HT-29 (cell line): Measurements from ENCODE around the gene ATG16L1. TPM values are rescaled to one million over a fixed set of nuclear protein-coding genes. Genes with fewer than 3 reads are reported as not detected.

ENCODE experiments used
- DNase-seq: peaks from one replicate; pipeline ENCODE4 v3.0.0-alpha.2; 2015; ENCODE audit warnings: low spot score
- total RNA-seq: library from RNA; depleted of rRNA; stranded (reverse); fragments of >200 nt; shearing (Covaris generic); gene quantifications from 2 replicates; pipeline ENCODE4 v1.2.3, GENCODE V29; 2014

Gene ATG16L1
- total RNA-seq, 1 experiment from 2014 or later: 36.6 TPM

DNA sequence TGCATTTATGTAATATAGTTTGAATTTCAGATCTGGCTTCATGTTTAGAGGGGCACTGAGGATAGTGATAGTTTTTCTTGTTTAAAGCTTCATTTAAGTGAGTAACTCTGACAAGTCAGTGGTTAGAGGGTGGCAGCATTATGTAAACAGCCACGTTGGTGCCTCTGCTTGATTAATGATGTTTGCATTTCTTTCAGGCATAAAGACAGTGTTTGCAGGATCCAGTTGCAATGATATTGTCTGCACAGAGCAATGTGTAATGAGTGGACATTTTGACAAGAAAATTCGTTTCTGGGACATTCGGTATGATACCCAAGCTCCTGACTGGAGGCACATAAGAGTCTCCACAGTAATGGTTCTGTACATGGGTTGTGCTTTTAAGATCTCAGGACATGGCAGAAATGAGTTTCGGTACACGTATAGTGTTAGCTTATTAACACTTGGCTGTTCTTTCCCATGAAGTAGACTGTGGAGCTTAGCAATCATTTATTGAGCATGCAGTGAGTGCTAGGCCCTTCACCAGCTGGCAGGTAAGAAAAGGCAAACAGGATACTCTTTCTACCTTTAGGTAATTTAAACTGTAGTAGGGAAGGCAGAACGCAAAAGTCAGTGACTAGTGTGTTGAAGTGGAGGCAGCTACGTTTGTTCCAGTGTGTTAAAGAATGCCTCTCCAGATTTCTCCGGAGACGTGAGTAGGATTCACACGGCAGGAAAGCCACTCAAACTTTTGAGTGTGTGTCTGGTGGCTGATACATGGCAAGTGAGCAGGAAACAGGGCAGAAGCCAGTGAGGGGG is 38.8 kb downstream of the ATG16L1 start:
- no peak for DNase-seq

DNA sequence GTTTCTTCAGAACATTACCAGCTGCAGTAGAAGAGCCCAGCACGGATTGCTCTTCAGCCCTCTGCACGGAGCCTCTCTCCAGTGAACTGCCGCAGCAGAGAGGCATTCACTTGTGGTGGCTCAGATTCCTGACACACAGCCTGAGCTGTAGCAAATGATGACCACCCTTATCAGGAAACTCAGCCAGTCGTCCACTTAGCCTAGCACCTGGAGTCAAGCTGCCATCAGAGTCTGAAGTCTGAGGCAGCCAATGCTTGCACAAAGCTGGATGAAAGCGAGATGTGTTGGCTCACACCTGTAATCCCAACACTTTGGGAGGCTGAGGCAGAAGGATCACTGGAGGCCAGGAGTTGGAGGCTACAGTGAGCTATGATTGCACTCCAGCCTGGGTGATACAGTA is 44.4 kb downstream of the ATG16L1 start:
- no peak for DNase-seq

DNA sequence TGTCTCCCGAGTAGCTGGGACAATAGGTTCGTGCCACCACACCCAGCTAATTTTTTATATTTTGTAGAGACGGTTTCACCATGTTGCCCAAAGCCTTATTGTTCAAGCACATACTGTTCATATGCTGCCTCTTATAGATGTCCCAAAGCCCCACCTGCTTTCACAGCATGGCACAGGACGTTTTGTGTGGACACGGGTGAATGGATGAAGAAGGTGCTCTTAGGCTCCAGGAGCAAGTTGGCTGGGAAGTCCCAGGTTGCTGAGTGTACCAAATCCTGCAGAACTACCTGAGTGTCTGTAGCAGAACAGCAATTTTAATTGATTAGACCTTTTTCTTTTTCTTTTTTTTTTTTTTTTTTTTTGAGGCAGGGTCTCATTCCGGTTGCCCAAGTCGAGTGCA is 45.6 kb downstream of the ATG16L1 start:
- no peak for DNase-seq

DNA sequence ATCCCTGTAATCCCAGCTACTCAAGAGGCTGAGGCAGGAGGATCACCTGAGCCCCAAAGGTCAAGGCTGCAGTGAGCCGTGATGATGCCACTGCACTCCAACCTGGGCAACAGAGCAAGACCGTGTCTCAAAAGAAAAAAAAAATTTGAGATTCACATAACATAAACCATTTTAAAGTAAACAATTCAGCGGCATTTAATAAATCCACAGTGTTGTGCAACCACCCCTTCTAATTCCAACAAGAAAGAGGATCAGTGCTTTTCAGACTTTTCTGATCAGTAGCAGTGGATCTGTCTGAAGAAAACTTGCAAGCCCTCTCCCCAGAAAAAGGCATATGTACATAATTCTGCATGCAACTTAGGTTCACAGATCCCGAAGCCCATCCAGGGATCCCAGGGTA is 48.9 kb downstream of the ATG16L1 start:
- DNase-seq: no peak

DNA sequence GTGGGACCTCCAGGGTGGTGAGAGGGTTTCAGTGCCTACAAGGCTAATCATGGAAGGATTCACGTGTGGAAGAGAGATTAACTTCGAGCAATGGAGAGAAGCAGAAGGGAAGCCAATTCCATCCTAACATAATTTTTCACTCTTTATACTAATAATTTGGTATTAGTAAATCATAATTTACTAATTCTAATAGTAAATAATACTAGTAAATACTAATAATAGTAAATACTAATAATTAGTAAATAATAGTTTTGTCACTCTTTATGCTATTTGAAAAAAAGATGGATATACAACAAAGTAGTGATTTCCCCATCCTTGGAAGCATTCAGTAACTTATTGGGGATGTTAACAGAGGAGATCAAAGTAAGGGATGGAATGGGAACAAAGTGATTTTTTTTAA is 49.8 kb downstream of the ATG16L1 start:
- no peak for DNase-seq

DNA sequence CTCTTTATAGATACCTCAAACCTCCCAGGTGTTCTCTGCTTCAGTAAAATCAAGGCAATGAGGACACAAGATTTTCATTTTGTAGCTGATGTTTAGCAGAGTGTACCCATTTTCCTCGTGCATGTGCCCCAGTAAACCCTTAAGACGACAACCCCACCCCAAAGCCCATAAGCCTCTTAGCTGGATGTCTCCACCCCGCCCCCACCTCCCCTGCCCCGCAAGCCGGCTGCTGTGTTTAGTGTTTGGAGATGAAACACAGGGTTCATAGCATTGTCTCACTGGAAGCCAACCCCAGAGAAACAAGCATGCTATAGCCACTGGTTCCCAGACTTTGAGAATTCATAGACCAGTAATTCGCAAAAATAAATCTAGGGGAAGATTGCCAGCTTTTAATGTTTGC is 50.3 kb downstream of the ATG16L1 start:
- DNase-seq: no peak

DNA sequence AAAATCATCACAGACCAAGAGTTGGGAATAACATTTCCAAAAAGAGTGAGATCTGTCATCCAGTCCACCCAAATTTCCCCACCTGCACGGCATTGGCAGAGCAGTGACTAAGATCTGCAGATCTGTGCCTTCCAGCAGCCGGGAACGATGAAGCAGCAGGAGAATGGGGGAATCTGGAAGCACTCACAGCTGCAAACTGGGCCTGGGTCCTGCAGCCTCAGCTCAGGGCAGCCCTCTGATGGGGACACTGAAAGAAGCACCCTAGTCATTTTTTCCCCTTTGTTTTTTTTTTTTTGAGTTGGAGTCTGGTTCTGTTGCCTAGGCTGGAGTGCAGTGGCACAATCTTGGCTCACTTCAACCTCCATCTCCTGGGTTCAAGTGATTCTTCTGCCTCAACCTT is 51.8 kb downstream of the ATG16L1 start:
- no peak for DNase-seq

DNA sequence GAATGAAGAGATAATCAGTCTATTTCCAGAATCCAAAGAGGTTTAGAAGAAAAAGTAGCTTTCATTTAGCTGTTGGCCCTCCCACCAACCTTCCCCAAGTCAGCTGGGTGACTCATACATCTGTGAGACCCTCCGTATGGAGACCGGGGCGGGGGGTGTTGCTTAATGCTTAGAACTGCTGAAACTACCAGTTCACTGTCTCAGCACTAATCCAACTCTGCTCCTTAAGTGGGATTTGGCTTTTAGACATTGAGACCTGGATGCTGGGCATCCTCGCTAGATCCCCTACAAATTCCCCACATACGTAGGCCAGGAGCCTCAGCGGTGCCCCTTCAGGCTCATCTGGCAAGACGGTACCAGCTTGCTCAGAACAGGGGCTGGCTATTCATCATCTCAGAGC is 56.1 kb downstream of the ATG16L1 start, which contains the start of gene SAG:
Gene SAG, plus strand, starts transcription at position 252 of the 400 bp plus-strand sequence. CDS start 1,374 bp downstream, outside the sequence.
- DNase-seq: no peak

DNA sequence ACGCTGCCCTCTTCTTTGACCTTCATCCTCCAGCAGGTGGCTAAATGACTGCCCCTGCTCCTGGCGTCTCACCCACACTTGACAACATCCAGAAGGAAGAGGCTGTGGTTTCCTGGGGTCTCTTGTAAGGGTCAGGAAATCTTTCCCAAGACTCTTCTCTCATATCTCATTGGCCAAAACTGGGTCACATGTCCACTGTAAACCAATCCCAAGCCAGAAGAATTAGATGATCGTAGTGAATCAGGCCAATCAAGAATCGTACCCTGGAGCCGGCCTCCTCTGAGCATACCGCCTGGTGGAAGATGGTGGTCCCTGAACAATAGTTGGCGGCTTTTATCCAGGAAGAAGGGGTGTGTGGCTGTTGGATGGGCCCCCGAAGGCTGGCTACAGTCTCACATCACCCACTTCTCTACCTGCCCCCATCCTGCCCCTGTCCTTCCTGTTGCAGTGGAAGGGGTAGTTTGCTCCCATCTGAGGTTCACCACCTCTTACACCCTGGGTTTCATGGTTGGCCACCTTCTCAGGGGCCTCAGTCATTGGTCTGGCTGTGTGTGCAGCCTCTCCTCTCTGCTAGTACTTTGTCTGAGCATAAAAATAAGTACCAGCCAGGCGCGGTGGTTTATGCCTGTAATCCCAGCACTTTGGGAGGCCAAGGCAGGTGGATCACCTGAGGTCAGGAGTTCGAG is 59.9 kb downstream of the ATG16L1 start:
- no peak for DNase-seq

DNA sequence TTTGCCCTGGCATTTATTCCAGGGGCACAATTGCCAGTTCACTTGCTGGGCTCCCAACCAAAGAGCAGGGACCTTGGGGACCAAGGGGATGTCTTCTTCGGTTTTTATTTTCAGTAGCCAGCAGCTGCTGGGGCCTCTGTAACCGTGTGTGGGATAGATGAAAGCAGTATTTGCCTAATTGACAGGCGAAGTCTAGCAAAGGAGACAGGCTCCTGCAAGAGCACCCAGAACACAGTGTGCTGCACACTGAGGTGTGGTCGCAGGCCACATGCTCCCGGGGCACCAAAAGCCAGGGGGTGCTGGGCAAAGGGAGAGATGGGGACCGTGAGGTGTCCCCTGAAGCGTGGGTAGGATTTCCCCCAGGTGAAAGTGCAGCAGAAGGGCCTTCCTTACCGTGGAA is 61.4 kb downstream of the ATG16L1 start:
- DNase-seq: no peak

DNA sequence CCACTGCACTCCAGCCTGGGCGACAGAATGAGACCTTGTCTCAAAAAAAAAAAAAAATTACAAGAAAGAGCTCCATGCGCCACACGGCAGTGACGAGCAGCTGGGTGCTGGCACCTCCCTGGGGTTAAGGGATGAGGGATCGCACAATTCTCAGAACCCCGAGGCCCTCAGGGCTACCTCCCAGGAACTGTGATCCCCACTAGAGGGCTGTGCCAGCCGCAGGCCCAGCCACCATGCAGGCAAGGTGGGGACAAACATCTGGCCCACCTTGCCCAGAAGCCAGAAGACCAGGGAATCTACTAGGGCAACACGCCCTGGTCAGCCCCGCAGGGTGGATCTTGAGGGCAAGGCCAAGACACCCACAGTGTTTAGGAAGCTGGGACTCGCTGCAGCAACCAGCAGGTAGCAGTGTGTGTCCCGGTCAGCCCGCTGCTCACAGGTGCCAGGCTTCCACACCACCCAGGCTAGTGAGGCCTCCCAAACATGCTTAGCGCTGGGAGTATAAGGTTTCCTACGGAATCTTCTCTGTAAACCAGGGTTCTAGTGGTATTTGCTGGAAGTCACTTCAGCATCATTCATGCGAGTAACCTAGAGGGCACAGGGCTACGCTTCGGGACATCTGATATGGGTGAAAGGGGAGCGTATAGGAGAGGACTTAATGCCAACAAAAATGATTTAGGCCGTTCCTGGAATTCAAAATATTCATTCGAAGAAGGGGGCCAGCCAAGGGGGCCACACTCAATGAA is 62.9 kb downstream of the ATG16L1 start:
- DNase-seq: no peak

DNA sequence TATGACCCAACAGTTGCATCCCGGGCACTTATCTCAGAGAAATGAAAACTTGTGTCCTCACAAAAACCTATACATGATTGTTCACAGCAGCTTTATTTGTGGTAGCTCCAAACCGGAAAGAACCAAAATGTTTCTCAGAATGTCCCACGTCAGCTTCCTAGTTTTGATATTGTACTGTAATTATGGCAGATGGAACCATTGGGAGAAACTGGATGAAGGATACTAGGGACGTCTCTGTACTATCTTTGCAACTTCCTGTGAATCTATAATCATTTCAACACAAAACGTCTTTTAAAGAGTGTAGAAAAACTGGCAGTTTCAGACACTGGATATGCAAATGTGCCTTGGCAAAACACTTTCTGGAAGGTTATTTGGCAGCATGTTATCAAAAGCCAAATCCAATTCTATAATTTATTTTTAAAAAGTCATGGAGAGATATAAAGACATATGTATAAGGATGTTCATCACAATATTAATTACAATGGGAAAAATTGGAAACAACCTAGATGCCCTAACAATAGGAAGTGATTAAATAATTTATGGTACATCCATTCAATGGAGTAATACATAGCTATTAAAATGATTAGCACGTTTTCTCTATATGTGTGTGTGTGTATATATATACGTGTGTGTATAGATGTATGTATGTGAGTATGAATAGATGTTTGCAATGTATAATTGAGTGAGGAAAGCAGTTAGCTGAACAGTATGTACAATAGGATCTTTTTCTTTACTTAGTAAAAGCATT is 65.9 kb downstream of the ATG16L1 start:
- no peak for DNase-seq

DNA sequence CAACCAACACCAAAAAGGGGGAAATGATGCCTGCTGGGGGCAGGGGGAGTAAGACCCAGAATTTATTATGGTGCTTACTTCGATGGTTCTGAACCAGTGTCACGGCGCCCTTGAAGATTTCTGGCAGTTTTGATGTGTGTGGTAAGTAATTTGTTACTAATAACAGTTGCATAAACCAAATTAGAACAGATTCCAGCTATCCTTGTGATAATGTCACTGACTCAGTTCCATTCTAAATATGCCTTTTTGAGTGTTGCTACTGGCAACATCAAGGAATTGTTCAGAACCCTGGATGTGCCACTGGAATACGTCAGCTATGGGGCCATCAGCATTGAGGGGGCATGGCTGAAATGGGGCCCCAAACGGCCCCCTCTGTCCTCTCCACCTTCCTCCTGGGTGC is 67.8 kb downstream of the ATG16L1 start:
- DNase-seq: no peak

DNA sequence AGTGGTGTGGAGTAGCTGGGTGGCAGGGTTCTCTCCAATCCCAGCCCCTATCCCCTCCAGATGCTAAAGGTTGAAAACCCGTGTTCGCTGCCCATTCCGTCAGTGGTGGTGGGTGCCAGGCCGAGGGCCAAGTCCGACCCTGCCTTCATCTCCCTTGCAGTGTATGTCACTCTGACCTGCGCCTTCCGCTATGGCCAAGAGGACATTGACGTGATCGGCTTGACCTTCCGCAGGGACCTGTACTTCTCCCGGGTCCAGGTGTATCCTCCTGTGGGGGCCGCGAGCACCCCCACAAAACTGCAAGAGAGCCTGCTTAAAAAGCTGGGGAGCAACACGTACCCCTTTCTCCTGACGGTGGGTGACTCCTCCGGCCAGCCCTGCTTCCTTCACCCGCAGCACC is 69.0 kb downstream of the ATG16L1 start:
- no peak for DNase-seq

DNA sequence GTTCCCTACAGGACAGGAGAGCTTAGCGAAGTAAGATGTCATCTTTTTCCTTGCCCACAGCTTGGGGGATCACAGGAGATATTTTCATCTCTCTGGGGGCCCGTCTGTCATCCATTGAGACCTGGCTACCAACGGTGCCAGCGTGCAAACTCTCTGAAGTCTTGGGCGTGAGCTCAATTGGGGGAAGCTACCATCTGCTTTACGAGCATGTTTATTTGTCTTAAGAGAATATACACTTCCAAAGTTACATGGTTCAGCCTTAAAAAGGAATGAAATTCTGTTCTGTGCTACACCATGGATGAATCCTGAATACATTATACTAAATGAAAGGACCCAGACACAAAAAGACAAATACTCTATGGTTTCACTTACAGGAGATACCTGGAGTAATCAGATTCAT is 69.7 kb downstream of the ATG16L1 start:
- no peak for DNase-seq

DNA sequence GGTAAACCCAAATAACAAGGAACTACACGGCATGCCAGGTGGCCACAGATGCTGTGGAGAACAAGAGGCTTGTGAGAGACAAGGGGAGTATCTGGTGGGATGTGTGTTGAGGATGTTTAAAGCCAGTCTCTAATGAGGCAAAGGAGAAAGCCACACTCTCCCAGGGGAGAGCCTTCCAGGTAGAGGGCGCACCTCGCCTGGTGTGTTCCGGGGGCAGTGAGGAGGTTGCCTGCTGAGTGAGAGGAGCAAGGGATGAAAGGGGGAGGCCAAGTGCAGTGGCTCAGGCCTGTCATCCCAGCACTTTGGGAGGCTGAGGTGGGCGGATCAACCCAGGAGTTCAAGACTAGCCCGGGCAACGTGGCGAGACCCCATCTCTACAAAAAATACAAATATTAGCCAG is 72.4 kb downstream of the ATG16L1 start:
- DNase-seq: no peak

DNA sequence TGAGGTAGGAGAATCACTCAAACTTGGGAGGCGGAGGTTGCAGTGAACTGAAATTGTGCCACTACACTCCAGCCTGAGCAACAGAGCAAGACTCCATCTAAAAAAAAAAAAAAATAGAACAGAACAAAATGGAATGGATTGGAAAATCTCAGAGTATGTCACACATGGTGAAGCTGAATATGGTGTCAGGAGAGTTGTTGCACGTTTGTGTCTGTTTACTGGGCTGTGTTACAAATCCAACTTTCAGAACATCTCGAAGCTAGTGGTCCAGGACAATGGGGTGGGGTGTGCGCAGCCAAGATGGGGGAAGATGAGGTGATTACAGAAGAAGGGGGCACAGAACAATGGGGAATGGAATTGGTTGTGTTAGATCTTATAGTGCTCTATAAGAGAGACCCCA is 73.8 kb downstream of the ATG16L1 start:
- no peak for DNase-seq

DNA sequence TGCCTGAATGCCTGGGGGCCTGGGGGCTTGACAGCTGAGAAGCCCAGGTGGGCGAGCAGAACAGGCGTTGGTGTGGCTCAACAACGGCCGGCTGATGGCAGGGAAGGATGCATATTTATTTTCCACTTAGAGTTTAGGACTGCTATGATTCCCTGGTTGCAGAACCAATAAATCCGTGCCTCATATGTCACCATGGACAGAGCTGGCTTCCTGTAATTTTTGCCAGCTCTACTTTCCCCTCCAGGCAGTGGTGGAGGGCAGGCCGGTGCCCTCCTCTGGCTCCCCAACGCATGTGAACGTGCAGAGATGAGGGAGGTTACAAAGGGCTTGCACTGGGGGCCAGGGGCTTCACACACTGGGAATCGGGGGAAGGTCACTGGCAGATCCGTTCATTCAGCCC is 74.3 kb downstream of the ATG16L1 start:
- DNase-seq: no peak

DNA sequence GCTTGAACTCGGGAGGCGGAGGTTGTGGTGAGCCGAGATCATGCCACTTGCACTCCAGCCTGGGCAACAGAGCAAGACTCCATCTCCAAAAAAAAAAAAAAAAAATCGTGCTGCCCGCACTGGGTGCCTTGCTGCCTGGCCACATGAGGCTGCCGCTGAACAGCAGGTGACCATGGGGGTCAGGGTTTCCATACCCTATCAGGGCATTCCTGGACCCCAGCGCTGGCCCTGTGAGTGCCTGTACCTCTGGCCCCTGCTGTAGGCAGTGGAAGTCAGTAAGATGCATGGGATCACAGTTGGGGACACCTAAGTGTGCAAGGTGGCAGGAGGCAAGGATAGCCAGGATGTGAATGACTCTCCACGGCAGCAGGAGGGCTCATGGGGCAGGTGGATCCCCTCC is 75.0 kb downstream of the ATG16L1 start:
- no peak for DNase-seq

DNA sequence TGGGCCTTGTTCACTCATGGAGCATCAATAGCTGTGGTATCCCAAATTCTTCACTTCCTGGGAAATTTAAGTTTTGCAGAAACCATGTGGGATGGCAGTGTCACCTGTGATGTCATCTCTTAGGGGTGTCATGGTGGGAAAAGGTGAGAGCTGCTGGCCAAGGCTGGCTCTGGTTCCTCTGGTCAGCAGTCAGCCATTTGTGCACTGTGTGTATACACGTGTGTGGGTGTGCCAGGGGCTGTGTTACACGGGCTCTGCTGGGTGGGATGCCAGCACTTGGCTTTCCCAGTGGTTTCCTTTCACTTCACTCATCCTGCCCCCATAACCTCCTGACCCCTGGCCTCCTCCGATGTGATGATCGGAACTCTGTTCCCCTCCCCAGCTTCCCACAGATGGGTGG is 77.4 kb downstream of the ATG16L1 start:
- DNase-seq: no peak

DNA sequence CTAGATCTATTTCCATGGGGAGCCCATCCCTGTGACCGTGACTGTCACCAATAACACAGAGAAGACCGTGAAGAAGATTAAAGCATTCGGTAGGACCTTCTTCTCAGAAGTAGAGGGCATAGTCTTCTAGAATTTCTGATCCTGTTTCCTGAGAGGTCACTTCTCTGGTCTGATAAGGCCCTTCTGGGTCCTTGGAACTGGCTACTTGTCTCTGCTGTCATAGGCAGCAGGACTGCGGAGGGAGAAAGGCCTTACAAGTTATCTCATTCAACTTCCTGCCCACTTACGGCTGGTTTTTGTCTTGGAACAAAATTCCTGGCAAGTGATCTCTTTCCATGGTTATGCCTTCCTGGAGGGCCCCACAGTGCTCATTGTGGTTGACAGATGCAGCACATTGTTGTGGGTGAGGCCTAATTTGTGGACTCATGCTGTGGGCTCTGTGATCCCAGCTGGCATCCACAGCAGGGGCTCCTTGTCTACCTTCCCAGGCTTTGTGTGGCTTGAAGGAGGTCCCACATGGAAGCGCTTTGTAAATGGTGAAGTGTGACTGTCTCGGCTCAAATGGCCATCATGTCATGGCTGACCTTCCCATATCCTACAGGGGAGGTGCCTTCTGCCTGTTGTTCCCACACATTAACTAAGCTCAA is 78.1 kb downstream of the ATG16L1 start:
- no peak for DNase-seq
